Gastroesophageal sphincter (tissue), 3 donors: ENCODE results near the gene PARP8.

ENCODE experiments used
- CTCF ChIP-seq, 4 experiments: fragments of 200-600 bp in 2 of 4; fragments of 450-650 bp in 2 of 4; sonication (generic) in 1 of 4; IDR thresholded peaks; one replicate each; pipeline ENCODE4 v1.5.1; 2017 to 2019; ENCODE audit warnings: antibody characterized with exemption in 4 of 4, mild to moderate bottlenecking in 2 of 4, moderate library complexity in 2 of 4
- EP300 ChIP-seq: sonication (generic); formaldehyde crosslinking; IDR thresholded peaks from one replicate; pipeline ENCODE4 v1.6.1; 2017; ENCODE audit warnings: antibody characterized with exemption, mild to moderate bottlenecking
- POLR2A ChIP-seq, 2 donors: fragments of 450-650 bp; IDR thresholded peaks; one replicate each; pipeline ENCODE4 v1.6.1; 2017; ENCODE audit warnings: antibody characterized with exemption in 2 of 2, mild to moderate bottlenecking in 2 of 2, moderate library complexity in 1 of 2
- POLR2AphosphoS5 ChIP-seq: sonication (generic); formaldehyde crosslinking; IDR thresholded peaks from one replicate; pipeline ENCODE4 v1.6.1; 2017; ENCODE audit warnings: antibody characterized with exemption

DNA sequence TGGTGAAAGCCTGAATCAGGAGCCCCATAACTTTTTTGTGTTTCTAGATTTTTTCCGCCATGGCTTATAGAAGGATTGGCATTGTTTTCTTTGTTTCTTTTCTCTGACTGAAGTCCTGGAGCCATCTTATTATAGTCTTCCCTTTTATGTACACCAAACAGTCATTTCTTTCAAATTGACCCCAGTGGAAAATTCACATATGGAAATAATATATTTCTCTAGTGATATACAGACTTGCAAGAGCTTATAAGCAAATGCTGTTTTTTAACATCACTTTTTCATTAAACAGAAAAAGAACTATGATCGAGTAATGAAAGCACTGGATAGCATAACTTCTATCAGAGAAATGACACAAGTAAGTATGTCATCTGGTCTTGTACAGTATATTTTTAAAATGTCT lies 155.6 kb downstream of the PARP8 start:
- TF ChIP-seq CTCF (IDR thresholded peaks at IDR 0.05) (no peak), POLR2AphosphoS5 (no peak), POLR2A (IDR thresholded peaks at IDR 0.05) (no peak), EP300 (no peak)
